ENCODE results near the gene TTC13.

TTC13 gene

DNA sequence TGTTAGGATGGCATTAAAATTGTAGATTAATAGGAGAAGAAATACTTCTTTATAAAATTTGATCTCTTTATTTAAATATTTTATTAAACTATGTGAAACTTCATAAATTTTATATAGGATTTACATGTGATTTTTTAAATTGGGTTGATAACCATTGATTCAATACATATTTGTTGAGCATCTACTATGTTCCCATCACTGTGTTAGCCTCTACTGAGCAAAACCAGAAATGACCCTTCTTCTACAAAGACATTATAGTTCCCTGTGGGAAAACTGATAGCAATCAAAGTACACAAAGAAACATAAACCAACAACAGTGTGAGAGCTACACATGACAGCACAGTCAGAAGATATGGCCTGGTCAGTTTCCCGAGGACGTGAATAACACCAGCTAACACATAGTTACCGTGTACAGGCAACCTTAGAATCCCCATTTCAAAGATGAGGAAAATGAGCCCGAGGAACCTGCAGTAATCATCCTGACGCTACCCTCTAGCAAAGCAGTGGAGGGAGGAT is 12.2 kb downstream of the TTC13 start:
- no peak overlapping the region for H3K27ac Mint-ChIP-seq (ENCODE audit: low read depth)
- ATAC-seq (replicated peaks; ENCODE audit: extremely low read depth, poor library complexity, severe bottlenecking) (no peak), DNase-seq (ENCODE audit: low spot score in 2 of 2) (no peak)
- H3K27me3 Mint-ChIP-seq: no peaks in the 10 kb centered on the region
- H3K9me3 Mint-ChIP-seq: no peaks in the 10 kb centered on the region
- H3K4me1 Mint-ChIP-seq: peaks cover 64% of the 10 kb centered on the region
- no peak overlapping the region for H3K4me3 Mint-ChIP-seq
- H3K36me3 Mint-ChIP-seq (ENCODE audit: insufficient read depth): peaks cover 6% of the 10 kb centered on the region

DNA sequence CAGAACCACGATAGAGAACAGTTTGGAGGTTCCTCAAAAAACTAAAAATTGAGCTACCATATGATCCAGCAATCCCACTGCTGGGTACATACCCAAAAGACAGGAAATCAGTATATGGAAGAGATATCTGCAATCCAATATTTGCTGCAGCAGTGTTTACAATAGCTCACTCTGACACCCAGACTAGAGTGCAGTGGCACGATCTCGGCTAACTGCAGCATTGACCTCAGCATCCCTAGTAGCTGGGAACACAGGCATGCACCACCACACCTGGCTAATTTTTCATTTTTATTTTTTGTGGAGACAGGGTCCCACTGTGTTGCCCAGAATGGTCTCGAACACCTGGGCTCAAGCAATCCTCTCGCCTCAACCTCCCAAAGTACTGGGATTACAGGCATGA is 13.1 kb downstream of the TTC13 start:
- no peak overlapping the region for H3K4me3 Mint-ChIP-seq
- peak overlapping the region; percentile 4 for H3K27ac Mint-ChIP-seq (ENCODE audit: low read depth)
- no peaks in the 10 kb centered on the region for H3K27me3 Mint-ChIP-seq
- no peak for ATAC-seq (replicated peaks; ENCODE audit: extremely low read depth, poor library complexity, severe bottlenecking)
- H3K4me1 Mint-ChIP-seq: peaks cover 62% of the 10 kb centered on the region
- H3K36me3 Mint-ChIP-seq (ENCODE audit: insufficient read depth): peaks cover 9% of the 10 kb centered on the region
- H3K9me3 Mint-ChIP-seq: no peaks in the 10 kb centered on the region
- DNase-seq (ENCODE audit: low spot score in 2 of 2): no peak

DNA sequence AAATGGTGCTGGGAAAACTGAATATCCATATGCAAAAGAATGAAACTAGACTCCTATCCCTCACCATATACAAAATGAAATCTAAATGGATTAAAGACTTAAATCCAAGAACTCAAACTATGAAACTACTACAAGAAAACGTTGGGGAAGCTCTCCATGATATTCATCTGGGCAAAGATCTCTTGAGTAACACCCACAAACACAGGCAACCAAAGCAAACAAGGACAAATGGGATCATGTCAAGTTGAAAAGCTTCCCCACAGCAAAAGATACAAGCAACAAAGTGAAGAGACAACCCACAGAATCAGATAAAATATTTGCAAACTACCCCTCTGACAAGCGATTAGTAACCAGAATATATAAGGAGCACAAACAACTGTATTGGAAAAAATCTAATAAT is 13.8 kb downstream of the TTC13 start:
- Mint-ChIP-seq H3K27me3 (no peaks in the 10 kb centered on the region), H3K4me1 (peaks cover 62% of the 10 kb centered on the region), H3K9me3 (no peaks in the 10 kb centered on the region), H3K4me3 (no peak overlapping the region), H3K27ac (ENCODE audit: low read depth) (peak overlapping the region; percentile 4), H3K36me3 (ENCODE audit: insufficient read depth) (peaks cover 10% of the 10 kb centered on the region)
- DNase-seq (ENCODE audit: low spot score in 2 of 2) (no peak), ATAC-seq (replicated peaks; ENCODE audit: extremely low read depth, poor library complexity, severe bottlenecking) (no peak)

DNA sequence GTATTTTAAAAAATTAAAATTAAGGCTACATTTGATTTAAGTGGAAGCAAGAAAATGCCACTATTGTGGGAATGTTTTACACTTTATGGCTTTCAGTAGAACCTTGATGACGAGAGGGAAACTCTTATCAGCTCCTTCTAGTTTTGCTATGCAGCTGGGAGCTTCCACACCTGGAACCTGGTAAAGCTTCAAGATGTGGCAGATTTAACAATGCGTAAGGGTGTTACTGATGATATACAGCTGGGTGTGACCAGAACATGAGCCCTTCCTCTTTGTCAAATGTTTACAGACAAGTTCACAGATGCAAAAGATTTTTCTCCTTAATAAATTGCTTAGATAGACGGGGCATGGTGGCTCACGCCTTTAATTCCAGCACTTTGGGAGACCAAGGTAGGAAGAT is 20.3 kb downstream of the TTC13 start:
- H3K4me3 Mint-ChIP-seq: no peak overlapping the region
- DNase-seq (ENCODE audit: low spot score in 2 of 2) (no peak), ATAC-seq (replicated peaks; ENCODE audit: extremely low read depth, poor library complexity, severe bottlenecking) (no peak)
- H3K4me1 Mint-ChIP-seq: peaks cover 34% of the 10 kb centered on the region
- H3K36me3 Mint-ChIP-seq (ENCODE audit: insufficient read depth): peaks cover 42% of the 10 kb centered on the region
- H3K9me3 Mint-ChIP-seq: no peaks in the 10 kb centered on the region
- H3K27me3 Mint-ChIP-seq: no peaks in the 10 kb centered on the region
- no peak overlapping the region for H3K27ac Mint-ChIP-seq (ENCODE audit: low read depth)

DNA sequence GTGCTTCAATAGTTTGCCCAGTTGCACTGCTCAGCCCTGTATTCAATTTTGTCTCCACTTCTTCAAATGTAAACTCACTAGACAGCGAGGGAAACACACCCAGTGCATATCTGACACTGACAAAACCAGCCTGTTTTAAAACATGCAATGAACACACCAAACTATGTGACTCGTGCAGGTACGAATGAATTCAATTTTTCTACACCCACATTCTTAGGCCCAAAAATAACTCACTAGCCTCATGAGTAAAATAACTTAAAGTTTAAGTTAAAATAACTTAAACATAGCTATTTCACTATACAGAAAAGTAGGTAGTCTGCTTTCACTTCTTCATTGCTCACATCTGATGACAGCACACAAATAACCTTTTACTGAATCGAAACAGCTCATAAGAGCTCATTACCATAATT is 21.1 kb downstream of the TTC13 start:
- Mint-ChIP-seq H3K27ac (ENCODE audit: low read depth) (no peak overlapping the region), H3K4me3 (no peak overlapping the region), H3K4me1 (peaks cover 27% of the 10 kb centered on the region), H3K27me3 (no peaks in the 10 kb centered on the region), H3K36me3 (ENCODE audit: insufficient read depth) (peaks cover 44% of the 10 kb centered on the region), H3K9me3 (no peaks in the 10 kb centered on the region)
- DNase-seq (ENCODE audit: low spot score in 2 of 2): no peak
- ATAC-seq (replicated peaks; ENCODE audit: extremely low read depth, poor library complexity, severe bottlenecking): no peak

DNA sequence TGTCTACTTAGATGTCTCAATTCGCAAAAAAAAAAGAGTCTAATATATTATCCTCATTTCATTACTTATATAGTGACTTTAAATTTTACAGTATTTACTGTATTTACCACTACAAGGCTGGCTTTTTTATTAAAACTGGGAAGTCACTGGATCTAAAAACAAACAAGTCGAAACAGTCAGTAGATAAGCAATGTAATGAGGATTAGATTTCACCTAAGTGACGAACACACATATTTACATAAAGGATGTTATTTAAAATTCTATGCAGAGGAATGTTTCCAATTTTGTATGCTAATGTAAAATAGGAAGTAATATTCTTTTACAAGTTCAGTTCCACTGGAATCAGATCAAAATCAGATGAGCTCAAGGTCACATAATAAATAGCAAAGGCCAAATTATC is 28.3 kb downstream of the TTC13 start:
- no peak overlapping the region for H3K27ac Mint-ChIP-seq (ENCODE audit: low read depth)
- ATAC-seq (replicated peaks; ENCODE audit: extremely low read depth, poor library complexity, severe bottlenecking) (no peak), DNase-seq (ENCODE audit: low spot score in 2 of 2) (no peak)
- no peaks in the 10 kb centered on the region for H3K27me3 Mint-ChIP-seq
- H3K4me3 Mint-ChIP-seq: no peak overlapping the region
- H3K36me3 Mint-ChIP-seq (ENCODE audit: insufficient read depth): peaks cover 48% of the 10 kb centered on the region
- H3K9me3 Mint-ChIP-seq: no peaks in the 10 kb centered on the region
- H3K4me1 Mint-ChIP-seq: peaks cover 23% of the 10 kb centered on the region

DNA sequence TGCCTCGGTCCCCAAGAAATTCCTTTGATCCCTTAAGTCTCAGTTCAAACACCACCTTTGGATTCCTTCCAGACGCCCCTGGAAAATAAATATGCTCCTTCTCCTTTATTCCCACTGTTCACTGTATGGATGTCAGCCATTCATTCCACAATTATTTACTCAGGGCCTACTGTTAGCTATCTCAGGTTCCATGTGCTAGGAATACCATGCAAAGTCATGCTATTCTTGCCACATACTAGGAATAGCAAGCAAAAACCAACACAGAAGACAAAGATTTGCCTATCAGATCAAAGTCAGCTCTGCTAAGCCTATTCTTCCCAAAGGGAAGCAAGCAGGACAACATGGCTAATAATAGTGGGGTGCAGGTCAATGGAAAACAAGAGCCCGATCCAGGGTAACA is 29.8 kb downstream of the TTC13 start:
- Mint-ChIP-seq H3K4me3 (no peak overlapping the region), H3K27me3 (no peaks in the 10 kb centered on the region), H3K27ac (ENCODE audit: low read depth) (no peak overlapping the region), H3K4me1 (peaks cover 17% of the 10 kb centered on the region), H3K9me3 (no peaks in the 10 kb centered on the region), H3K36me3 (ENCODE audit: insufficient read depth) (peaks cover 39% of the 10 kb centered on the region)
- ATAC-seq (replicated peaks; ENCODE audit: extremely low read depth, poor library complexity, severe bottlenecking) (no peak), DNase-seq (ENCODE audit: low spot score in 2 of 2) (no peak)

DNA sequence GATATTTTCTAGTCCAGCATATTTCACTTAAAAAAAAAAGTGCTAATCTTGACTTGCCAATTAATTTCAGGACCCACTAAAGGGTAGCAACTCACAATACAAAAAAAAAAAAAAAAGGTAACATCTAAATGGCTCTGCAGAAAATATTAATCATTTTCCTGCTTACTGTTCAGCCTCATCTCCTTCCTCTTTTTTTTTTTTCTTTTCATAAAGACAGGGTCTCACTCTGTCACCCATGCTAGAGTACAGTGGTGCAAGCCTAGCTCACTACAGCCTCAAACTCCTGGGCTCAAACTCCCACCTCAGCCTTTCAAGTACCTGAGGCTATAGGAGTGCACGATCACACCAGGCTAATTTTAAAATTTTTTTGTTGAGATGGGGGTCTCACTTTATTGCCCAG is 30.4 kb downstream of the TTC13 start:
- DNase-seq (ENCODE audit: low spot score in 2 of 2) (no peak), ATAC-seq (replicated peaks; ENCODE audit: extremely low read depth, poor library complexity, severe bottlenecking) (no peak)
- Mint-ChIP-seq H3K9me3 (no peaks in the 10 kb centered on the region), H3K36me3 (ENCODE audit: insufficient read depth) (peaks cover 35% of the 10 kb centered on the region), H3K4me3 (no peak overlapping the region), H3K4me1 (peaks cover 17% of the 10 kb centered on the region), H3K27ac (ENCODE audit: low read depth) (no peak overlapping the region), H3K27me3 (no peaks in the 10 kb centered on the region)

DNA sequence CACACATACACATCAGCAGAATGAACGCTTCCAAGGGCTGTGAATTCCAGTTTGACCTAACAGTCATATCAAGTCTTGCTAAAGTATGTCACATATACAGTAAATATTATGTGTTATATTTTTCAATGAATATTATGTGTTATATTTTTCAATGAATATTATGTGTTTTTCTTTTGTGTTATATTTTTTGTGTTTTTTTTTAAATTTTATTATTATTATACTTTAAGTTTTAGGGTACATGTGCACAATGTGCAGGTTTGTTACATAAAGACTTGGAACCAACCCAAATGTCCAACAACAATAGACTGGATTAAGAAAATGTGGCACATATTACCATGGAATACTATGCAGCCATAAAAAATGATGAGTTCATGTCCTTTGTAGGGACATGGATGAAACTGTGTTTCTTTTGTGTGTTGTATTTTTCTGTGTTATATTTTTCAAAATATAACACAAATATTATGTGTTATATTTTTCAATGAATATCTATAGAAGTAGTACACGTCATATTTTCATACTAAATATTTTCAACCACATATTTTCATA is 35.5 kb downstream of the TTC13 start:
- no peaks in the 10 kb centered on the region for H3K27me3 Mint-ChIP-seq
- DNase-seq (ENCODE audit: low spot score in 2 of 2) (no peak), ATAC-seq (replicated peaks; ENCODE audit: extremely low read depth, poor library complexity, severe bottlenecking) (no peak)
- peaks cover 19% of the 10 kb centered on the region for H3K36me3 Mint-ChIP-seq (ENCODE audit: insufficient read depth)
- H3K9me3 Mint-ChIP-seq: no peaks in the 10 kb centered on the region
- H3K4me1 Mint-ChIP-seq: peaks cover 26% of the 10 kb centered on the region
- no peak overlapping the region for H3K4me3 Mint-ChIP-seq
- peak overlapping the region; percentile 39 for H3K27ac Mint-ChIP-seq (ENCODE audit: low read depth)

DNA sequence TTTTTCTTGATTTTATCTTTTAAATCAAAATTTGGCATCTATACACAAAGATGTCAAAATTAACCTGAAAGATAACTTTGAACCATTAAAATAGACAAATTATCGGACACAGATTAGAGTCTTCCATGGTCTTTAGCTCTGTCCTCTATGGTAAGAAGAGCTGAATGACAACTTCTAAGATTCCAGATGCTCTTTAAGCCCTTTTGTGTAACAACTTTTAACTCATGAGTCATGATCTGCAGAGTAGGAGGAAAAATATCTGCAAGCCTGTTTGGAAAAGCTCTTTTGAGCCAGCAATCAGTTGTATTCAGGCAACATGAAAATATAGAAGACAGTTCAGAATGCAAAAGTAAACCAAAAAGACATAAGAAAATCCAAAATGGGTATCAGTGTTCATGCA is 37.8 kb downstream of the TTC13 start:
- Mint-ChIP-seq H3K4me3 (no peak overlapping the region), H3K9me3 (no peaks in the 10 kb centered on the region), H3K27ac (ENCODE audit: low read depth) (no peak overlapping the region), H3K4me1 (peaks cover 16% of the 10 kb centered on the region), H3K36me3 (ENCODE audit: insufficient read depth) (peaks cover 20% of the 10 kb centered on the region), H3K27me3 (no peaks in the 10 kb centered on the region)
- no peak for ATAC-seq (replicated peaks; ENCODE audit: extremely low read depth, poor library complexity, severe bottlenecking)
- DNase-seq (ENCODE audit: low spot score in 2 of 2): no peak

DNA sequence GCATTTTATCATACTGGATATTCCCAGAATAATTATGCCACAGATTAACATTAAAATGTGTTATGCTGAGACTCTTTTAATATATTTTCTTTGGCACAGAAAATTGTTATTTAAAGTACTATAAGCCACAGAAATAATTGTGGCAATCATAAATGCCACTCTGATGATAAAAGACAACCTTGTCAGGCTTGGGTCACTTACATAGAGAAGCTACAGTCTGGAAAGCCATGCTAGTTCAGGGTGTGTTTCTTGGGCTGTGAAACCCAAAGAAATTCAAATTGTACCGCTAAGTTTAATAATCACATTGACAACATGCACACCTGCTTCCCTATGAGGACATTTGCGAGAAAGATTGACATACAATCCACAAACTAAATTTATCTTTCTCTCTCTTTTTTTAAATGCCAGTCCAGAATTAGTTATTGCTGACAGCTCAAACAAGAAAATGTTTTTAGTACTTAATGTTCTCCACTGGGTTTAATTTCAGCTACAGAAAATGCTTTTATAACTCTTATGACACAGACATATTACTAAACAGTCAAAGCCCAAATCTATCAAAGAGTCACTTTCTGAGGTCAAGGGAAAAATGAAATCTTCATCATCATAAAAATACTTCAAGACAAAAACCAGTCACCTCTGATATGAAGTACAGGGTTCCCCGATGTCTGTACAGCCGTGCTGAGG is 38.7 kb downstream of the TTC13 start:
- H3K4me3 Mint-ChIP-seq: no peak overlapping the region
- H3K36me3 Mint-ChIP-seq (ENCODE audit: insufficient read depth): peaks cover 21% of the 10 kb centered on the region
- H3K27me3 Mint-ChIP-seq: no peaks in the 10 kb centered on the region
- H3K27ac Mint-ChIP-seq (ENCODE audit: low read depth): no peak overlapping the region
- no peaks in the 10 kb centered on the region for H3K9me3 Mint-ChIP-seq
- H3K4me1 Mint-ChIP-seq: peaks cover 24% of the 10 kb centered on the region
- ATAC-seq (replicated peaks; ENCODE audit: extremely low read depth, poor library complexity, severe bottlenecking) (no peak), DNase-seq (ENCODE audit: low spot score in 2 of 2) (no peak)

DNA sequence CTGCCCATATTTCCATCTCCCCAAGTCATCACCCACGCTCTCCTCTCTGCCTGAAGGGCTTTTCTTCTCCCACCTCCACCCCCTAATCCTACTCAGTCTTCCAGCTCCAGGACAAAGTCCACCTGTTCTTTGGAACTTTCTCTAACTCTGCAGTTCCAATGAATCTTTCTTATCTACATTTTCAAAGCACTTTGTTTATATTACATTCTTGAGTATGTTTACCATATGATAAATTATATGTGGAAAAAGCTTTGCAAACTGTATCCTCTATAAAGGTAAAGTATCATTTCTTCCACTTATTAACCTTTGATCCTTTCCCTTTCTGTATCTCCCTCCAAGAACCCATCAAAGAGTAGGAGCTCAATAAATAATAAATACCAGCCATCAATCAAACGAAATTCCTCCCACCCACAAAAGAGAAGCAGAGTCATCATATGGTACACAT is 39.7 kb downstream of the TTC13 start:
- no peaks in the 10 kb centered on the region for H3K27me3 Mint-ChIP-seq
- H3K36me3 Mint-ChIP-seq (ENCODE audit: insufficient read depth): peaks cover 23% of the 10 kb centered on the region
- DNase-seq (ENCODE audit: low spot score in 2 of 2) (no peak), ATAC-seq (replicated peaks; ENCODE audit: extremely low read depth, poor library complexity, severe bottlenecking) (no peak)
- peaks cover 24% of the 10 kb centered on the region for H3K4me1 Mint-ChIP-seq
- no peak overlapping the region for H3K4me3 Mint-ChIP-seq
- no peaks in the 10 kb centered on the region for H3K9me3 Mint-ChIP-seq
- peak overlapping the region; percentile 80 for H3K27ac Mint-ChIP-seq (ENCODE audit: low read depth)

DNA sequence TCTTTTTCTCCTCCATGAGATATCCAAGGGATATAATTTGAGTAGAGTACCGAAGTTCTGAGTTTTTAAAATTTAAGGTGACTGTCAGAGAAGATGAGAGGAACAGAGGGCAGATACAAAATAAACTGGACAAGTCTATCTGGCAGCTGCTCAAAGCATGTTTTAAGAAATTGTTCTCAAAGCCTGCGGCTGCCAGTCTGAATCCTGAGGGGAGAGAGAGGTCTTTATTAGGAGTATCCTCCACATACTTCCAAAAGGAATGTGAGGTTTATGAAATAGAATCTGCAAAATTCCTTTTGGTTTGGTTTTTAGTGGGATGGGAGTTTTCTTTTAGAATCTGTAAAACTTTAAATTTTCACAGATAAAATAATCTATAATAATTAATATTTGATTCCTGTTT is 41.3 kb downstream of the TTC13 start:
- H3K27me3 Mint-ChIP-seq: no peaks in the 10 kb centered on the region
- no peaks in the 10 kb centered on the region for H3K9me3 Mint-ChIP-seq
- H3K4me1 Mint-ChIP-seq: peaks cover 26% of the 10 kb centered on the region
- H3K27ac Mint-ChIP-seq (ENCODE audit: low read depth): no peak overlapping the region
- DNase-seq (ENCODE audit: low spot score in 2 of 2) (no peak), ATAC-seq (replicated peaks; ENCODE audit: extremely low read depth, poor library complexity, severe bottlenecking) (no peak)
- H3K4me3 Mint-ChIP-seq: no peak overlapping the region
- H3K36me3 Mint-ChIP-seq (ENCODE audit: insufficient read depth): peaks cover 29% of the 10 kb centered on the region

Data from central memory CD8-positive, alpha-beta T cell (primary cell).